Upper lobe of right lung (tissue), 1 donor: Measurements from ENCODE around the gene NKX1-2. TPM values are rescaled to one million over a fixed set of nuclear protein-coding genes. Genes with fewer than 3 reads are reported as not detected.

Experiments
- ATAC-seq: fragments of 200-7000 bp; cut with Tn5 transposase; one replicate; pipeline ENCODE4 v1.9.1; 2020; ENCODE audit warnings: mild to moderate bottlenecking, moderate library complexity
- DNase-seq: peaks from one replicate; pipeline ENCODE4 v3.0.0-alpha.2; 2020
- H3K27ac ChIP-seq: fragments of 200-600 bp; one replicate; pipeline ENCODE4 v1.8.0; 2022
- H3K27me3 ChIP-seq: fragments of 200-600 bp; one replicate; pipeline ENCODE4 v1.8.0; 2022; ENCODE audit warnings: mild to moderate bottlenecking
- H3K36me3 ChIP-seq: fragments of 200-600 bp; one replicate; pipeline ENCODE4 v1.8.0; 2022
- H3K4me1 ChIP-seq: fragments of 200-600 bp; one replicate; pipeline ENCODE4 v1.8.0; 2022
- H3K4me3 ChIP-seq: fragments of 200-600 bp; one replicate; pipeline ENCODE4 v1.8.0; 2022; ENCODE audit warnings: mild to moderate bottlenecking
- H3K9me3 ChIP-seq: fragments of 200-600 bp; one replicate; pipeline ENCODE4 v1.8.0; 2022
- CTCF ChIP-seq: fragments of 200-600 bp; IDR thresholded peaks from one replicate; pipeline ENCODE4 v1.8.0; 2022; ENCODE audit warnings: antibody characterized with exemption
- intact Hi-C: fragments of 100-400 bp; cut with DNase I; formaldehyde crosslinking; loops from one replicate; pipeline ENCODE4 v1.11.0; 2022
- total RNA-seq: library from RNA; stranded (reverse); fragmentation: NEBNext Ultra II Directional; extraction: Animal tissue kit (Norgen Biotek cat#: 25700); gene quantifications from one replicate; pipeline ENCODE4 v1.2.1, GENCODE V29; 2021
- donor health status: DM: no; HTN: yes; CAD: no; lungs with severe emphysema.

NKX1-2 gene
- total RNA-seq, 1 donor from 2014 or later, result not detected

GRCh38 chr10:124458473-124458872 is 8.6 kb upstream of the NKX1-2 start:
- Histone ChIP-seq H3K4me3 (no peak overlapping the region), H3K9me3 (no peaks in the 10 kb centered on the region), H3K36me3 (no peaks in the 10 kb centered on the region), H3K27ac (no peak overlapping the region), H3K4me1 (peaks cover 8% of the 10 kb centered on the region), H3K27me3 (peaks cover 19% of the 10 kb centered on the region)
- intact Hi-C loops, result no loop called here
- DNase-seq (no peak), ATAC-seq (no peak)
- TF ChIP-seq CTCF, result no peak

GRCh38 chr10:124455441-124455840 is 5.6 kb upstream of the NKX1-2 start:
- H3K4me3 ChIP-seq, result no peak overlapping the region
- no peak for TF ChIP-seq CTCF
- intact Hi-C loops, result no loop called here
- no peaks in the 10 kb centered on the region for H3K9me3 ChIP-seq
- H3K36me3 ChIP-seq, result no peaks in the 10 kb centered on the region
- H3K4me1 ChIP-seq, result no peaks in the 10 kb centered on the region
- ATAC-seq, result no peak
- no peak overlapping the region for H3K27ac ChIP-seq
- H3K27me3 ChIP-seq, result peaks cover 49% of the 10 kb centered on the region
- no peak for DNase-seq

- no peak for DNase-seq
- Histone ChIP-seq H3K36me3 (no peaks in the 10 kb centered on the region), H3K4me1 (peaks cover 7% of the 10 kb centered on the region), H3K27ac (no peak overlapping the region), H3K4me3 (no peak overlapping the region), H3K9me3 (no peaks in the 10 kb centered on the region), H3K27me3 (peaks cover 63% of the 10 kb centered on the region)
- TF ChIP-seq CTCF, result no peak
- intact Hi-C loops, result no loop called here
- ATAC-seq, result no peak
Observed at GRCh38 chr10:124453960-124454610, 4.2 kb upstream of the NKX1-2 start.

- H3K27me3 ChIP-seq, result peaks cover 90% of the 10 kb centered on the region
- no peak overlapping the region for H3K27ac ChIP-seq
- ATAC-seq (no peak), DNase-seq (no peak)
- no peak for TF ChIP-seq CTCF
- no peaks in the 10 kb centered on the region for H3K36me3 ChIP-seq
- intact Hi-C loops, result no loop called here
- no peak overlapping the region for H3K4me3 ChIP-seq
- H3K4me1 ChIP-seq, result peaks cover 10% of the 10 kb centered on the region
- H3K9me3 ChIP-seq, result no peaks in the 10 kb centered on the region
Observed at GRCh38 chr10:124451276-124451675, 1.4 kb upstream of the NKX1-2 start.

- ATAC-seq (no peak), DNase-seq (no peak)
- H3K4me3 ChIP-seq, result no peak overlapping the region
- no peak overlapping the region for H3K27ac ChIP-seq
- no peaks in the 10 kb centered on the region for H3K36me3 ChIP-seq
- H3K4me1 ChIP-seq, result peaks cover 10% of the 10 kb centered on the region
- no peak for TF ChIP-seq CTCF
- intact Hi-C loops, result no loop called here
- H3K9me3 ChIP-seq, result no peaks in the 10 kb centered on the region
- peaks cover 90% of the 10 kb centered on the region for H3K27me3 ChIP-seq
Observed at GRCh38 chr10:124450783-124451057, 885 bp upstream of the NKX1-2 start.
